ENCODE results near the gene POLR1A.

DNA sequence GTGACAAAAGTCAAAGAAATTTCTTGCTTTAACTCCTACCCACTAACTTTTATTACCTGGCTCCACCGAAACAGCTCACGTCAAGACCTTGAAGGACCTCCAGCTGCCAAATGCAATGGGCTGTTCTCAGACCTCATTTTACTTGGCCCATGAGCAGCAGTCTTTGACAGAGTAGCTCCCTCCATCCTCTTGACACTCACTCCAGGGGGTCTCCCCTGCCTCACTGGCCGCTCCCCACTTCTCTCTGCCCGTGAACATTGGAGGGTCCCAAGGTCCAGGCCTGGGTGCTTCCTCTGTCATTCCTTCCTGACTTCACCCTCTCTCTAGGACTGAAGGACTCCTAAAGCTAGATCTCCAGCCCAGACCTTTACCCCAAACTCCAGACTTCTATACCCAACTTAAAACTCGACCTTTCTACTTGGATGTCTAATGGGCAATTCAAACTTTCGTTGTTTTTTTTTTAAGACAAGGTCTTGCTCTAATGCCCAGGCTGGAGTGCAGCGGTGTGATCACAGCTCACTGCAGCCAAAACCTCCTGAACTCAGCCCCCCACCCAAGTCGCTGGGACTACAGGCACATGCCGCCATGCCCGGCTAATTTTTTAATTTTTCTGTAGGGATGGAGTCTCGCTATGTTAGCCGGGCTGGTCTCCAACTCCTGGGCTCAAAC, 124.0 kb downstream of the POLR1A start:
- TF ChIP-seq CTCF (conservative IDR thresholded peaks at IDR 0.05; ENCODE audit: low read length) (no peak), EZH2phosphoT487 (IDR thresholded peaks at IDR 0.05; ENCODE audit: borderline replicate concordance) (no peak)

Data from Loucy (cell line).